ENCODE measurements around the gene FREY1. TPM values are rescaled to one million over a fixed set of nuclear protein-coding genes. Genes with fewer than 3 reads are reported as not detected.

Gene FREY1
- total and polyA plus RNA-seq, 2 of the 8 experiments (the other 6 are each of a cell fraction or from before 2014, with no cell fraction given), result 0.32 to 1.1 TPM

DNA sequence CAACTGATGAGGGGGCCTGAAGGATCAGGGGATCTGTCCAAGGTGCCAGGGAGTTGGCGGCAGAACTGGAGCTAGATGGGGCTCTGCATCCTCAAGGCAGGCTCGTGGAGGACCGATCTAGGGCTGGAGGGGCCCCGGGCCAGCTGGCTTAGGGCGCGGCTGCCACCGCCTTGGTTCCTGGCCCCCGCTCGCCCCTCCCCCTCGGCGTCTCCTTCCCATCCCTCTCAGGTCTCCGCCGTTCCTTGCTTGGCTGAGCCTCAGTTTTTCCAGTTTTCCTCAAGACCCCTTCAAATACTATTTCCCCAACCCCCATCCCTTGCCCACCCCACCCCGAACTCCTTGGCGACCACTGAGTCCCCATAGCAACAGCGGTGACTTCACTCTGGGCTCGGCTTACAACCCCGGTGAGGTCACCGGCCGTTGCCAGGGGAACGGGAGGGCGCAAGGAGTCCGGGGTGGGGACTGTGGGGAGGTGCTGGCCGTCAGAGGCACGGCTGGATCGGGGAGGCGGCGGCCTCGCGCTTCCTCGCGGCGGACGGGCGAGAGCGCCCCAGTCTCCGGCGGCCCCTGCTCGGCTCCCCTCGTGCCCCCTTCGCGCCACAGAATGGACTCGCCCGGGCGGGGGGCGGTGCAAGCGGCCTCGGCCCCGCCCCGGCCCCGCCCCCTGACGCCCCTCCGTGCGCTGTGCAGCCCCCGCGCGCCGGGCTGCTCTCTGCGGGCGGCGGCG, 7.5 kb downstream of the FREY1 start:
- no peak overlapping the region for H2BK15ac ChIP-seq (ENCODE audit: low read length)
- no peak overlapping the region for H3K4ac ChIP-seq (replicated peaks; ENCODE audit: insufficient read length, low read depth, low read length)
- POLR2A ChIA-PET (ENCODE audit: partially characterized antibody), result interaction anchor here (0.8 to 3.8 kb wide), 7 partner anchors 10 to 29 kb away, joined by 3 to 21 read pairs (median 5); partner anchors contain the start of genes LARGE2 and PEX16
- H2BK12ac ChIP-seq (ENCODE audit: low read depth, low read length), result no peak overlapping the region
- H3K9me3 ChIP-seq (ENCODE audit: insufficient read depth in 2 of 2, low read depth in 1 of 2, low read length in 1 of 2), result no peaks in the 10 kb centered on the region
- H3K79me2 ChIP-seq (ENCODE audit: control insufficient read depth in 1 of 2, insufficient read depth in 2 of 2, low read length in 2 of 2), result no peaks in the 10 kb centered on the region
- H3K9ac ChIP-seq (replicated peaks in 1 of 4; ENCODE audit: extremely low read depth in 1 of 4, low read depth in 3 of 4, low read length in 3 of 4), result peak overlapping the region; percentile 31 to 57 (median 47)
- H3K36me3 ChIP-seq (ENCODE audit: control insufficient read depth in 2 of 4, insufficient read depth in 4 of 4, low read length in 3 of 4), result peaks cover 6 to 16% (median 13%) of the 10 kb centered on the region in 4 experiments; a peak in 6 of 8 replicates
- CTCF ChIA-PET (ENCODE audit: partially characterized antibody), result interaction anchor here (0.5 to 7.7 kb wide), 13 partner anchors 11 to 657 kb away, joined by 3 to 69 read pairs (median 4); partner anchors contain the start of gene PEX16
- H3K18ac ChIP-seq (ENCODE audit: extremely low read depth, low read length), result no peak overlapping the region; the same call in 1 of the 2 replicates
- no peak overlapping the region for H2AFZ ChIP-seq (ENCODE audit: low read length)
- H3K4me2 ChIP-seq (ENCODE audit: insufficient read depth in 1 of 2, low read depth in 2 of 2, low read length in 2 of 2), result peak overlapping the region; percentile 74 to 84
- H3K4me3 ChIP-seq (ENCODE audit: extremely low read depth in 1 of 4, insufficient read depth in 2 of 4, low read depth in 3 of 4, low read length in 4 of 4), result peak overlapping the region; percentile 50 to 66 (median 59); a peak in 7 of 8 replicates
- DNase-seq (ENCODE audit: low read depth in 1 of 2, low spot score in 2 of 2) (peak; percentile 72 to 90), FAIRE-seq (no peak)
- H3K14ac ChIP-seq (ENCODE audit: insufficient read length), result no peak overlapping the region
- WGBS, 2 experiments (ENCODE audit: extremely low coverage in 1 of 2, insufficient coverage in 1 of 2, insufficient read length in 1 of 2, insufficient replicate concordance in 2 of 2, low coverage in 1 of 2, low lambda C conversion rate in 2 of 2, missing lambda C conversion rate in 1 of 2), result 2% methylated on average over 14 of the region's 62 CpGs; no CpG with 5 or more reads in 1 of the 2 experiments
- H3K56ac ChIP-seq (replicated peaks; ENCODE audit: insufficient read length, low read depth, low read length), result no peak overlapping the region
- no peak overlapping the region for H2BK120ac ChIP-seq (replicated peaks; ENCODE audit: low read depth, low read length)
- H4K20me1 ChIP-seq (replicated peaks in 1 of 2; ENCODE audit: control insufficient read depth in 1 of 2, insufficient read depth in 2 of 2, low read length in 2 of 2), result peaks cover 10 to 22% of the 10 kb centered on the region in 2 experiments
- peaks cover 2% of the 10 kb centered on the region for H3K79me1 ChIP-seq (ENCODE audit: low read depth, low read length)
- peaks cover 8% of the 10 kb centered on the region for H3K23me2 ChIP-seq (ENCODE audit: low read depth, low read length)
- no peak overlapping the region for H2BK20ac ChIP-seq (ENCODE audit: low read length)
- no peak overlapping the region for H3K23ac ChIP-seq (ENCODE audit: insufficient read length)
- peaks cover 0 to 28% (median 19%) of the 10 kb centered on the region in 4 experiments; a peak in 5 of 7 replicates for H3K4me1 ChIP-seq (replicated peaks in 1 of 4; ENCODE audit: control insufficient read depth in 3 of 4, insufficient read depth in 4 of 4, low read length in 3 of 4)
- no peak overlapping the region for H4K91ac ChIP-seq (replicated peaks; ENCODE audit: insufficient read length, low read length)
- H4K5ac ChIP-seq (ENCODE audit: insufficient read length, low read depth, low read length), result no peak overlapping the region
- peak overlapping the region; percentile 81; the same call in 1 of the 2 replicates for H3K27ac ChIP-seq (ENCODE audit: low read depth, low read length)
- H4K8ac ChIP-seq (ENCODE audit: extremely low read depth, insufficient read depth, low read length), result no peak overlapping the region; the same call in 1 of the 2 replicates
- no peak overlapping the region for H2BK5ac ChIP-seq (ENCODE audit: low read depth, low read length)
- no peak overlapping the region for H2AK5ac ChIP-seq (ENCODE audit: low read depth, low read length)
- peaks cover 0 to 5% (median 2%) of the 10 kb centered on the region in 4 experiments; a peak in 1 of 7 replicates for H3K27me3 ChIP-seq (replicated peaks in 1 of 4; ENCODE audit: control insufficient read depth in 3 of 4, extremely low read depth in 1 of 4, insufficient read depth in 3 of 4, low read length in 3 of 4)
- TF ChIP-seq CTBP2 (IDR thresholded peaks at IDR 0.05; ENCODE audit: borderline replicate concordance, insufficient read depth, insufficient read length, low read length) (peak; percentile 63), JUN (IDR thresholded peaks at IDR 0.05; ENCODE audit: low read depth, low read length) (peak; percentile 92), CHD1 (IDR thresholded peaks at IDR 0.05; ENCODE audit: low read depth, low read length) (peak; percentile 88), ATF3 (IDR thresholded peaks at IDR 0.05; ENCODE audit: insufficient read depth, low read depth, low read length) (peak; percentile 73), CEBPB (IDR thresholded peaks at IDR 0.05; ENCODE audit: low read depth, low read length) (0 out of 2 replicates have a peak, but pooled peaks have one; percentile 37), KDM4A (IDR thresholded peaks at IDR 0.05; ENCODE audit: low read depth, low read length, severe bottlenecking) (peak; percentile 53), JUND (IDR thresholded peaks at IDR 0.05; ENCODE audit: low read length) (peak; percentile 95), SRF (IDR thresholded peaks at IDR 0.05; ENCODE audit: low read depth, low read length) (peak; percentile 31; the same call in 1 of the 2 replicates)
- TF ChIP-seq, protein P1, sequence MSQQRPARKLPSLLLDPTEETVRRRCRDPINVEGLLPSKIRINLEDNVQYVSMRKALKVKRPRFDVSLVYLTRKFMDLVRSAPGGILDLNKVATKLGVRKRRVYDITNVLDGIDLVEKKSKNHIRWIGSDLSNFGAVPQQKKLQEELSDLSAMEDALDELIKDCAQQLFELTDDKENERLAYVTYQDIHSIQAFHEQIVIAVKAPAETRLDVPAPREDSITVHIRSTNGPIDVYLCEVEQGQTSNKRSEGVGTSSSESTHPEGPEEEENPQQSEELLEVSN (IDR thresholded peaks at IDR 0.05), result no peak
